NCI-H2081 treated with DMSO at 0.1 percent for 48 hours (cell line): ENCODE measurements around the gene WSB2.
"Not testable (repeated sequence)": the region's sequence is repeated elsewhere in the genome, so short reads cannot be mapped to it uniquely, and the experiment has no call there.

Source experiments
- DNase-seq: peaks from one replicate; lab custom pipeline; 2025; lab: John Stamatoyannopoulos, UW

Gene WSB2

GRCh38 chr12:118035190-118036041, 25.6 kb downstream of the WSB2 start:
- no peak for DNase-seq

- DNase-seq: no peak
Observed at GRCh38 chr12:118034429-118035189, 26.4 kb downstream of the WSB2 start.

GRCh38 chr12:118033902-118034301, 27.1 kb downstream of the WSB2 start:
- DNase-seq: no peak

GRCh38 chr12:118033323-118033722, 27.7 kb downstream of the WSB2 start:
- DNase-seq: no peak

GRCh38 chr12:118032188-118032587, 28.8 kb downstream of the WSB2 start:
- DNase-seq: no peak

GRCh38 chr12:118029166-118029565, 31.8 kb downstream of the WSB2 start:
- DNase-seq: no peak

GRCh38 chr12:118025168-118025567, 35.8 kb downstream of the WSB2 start:
- DNase-seq: no peak

GRCh38 chr12:118023301-118023860, 37.6 kb downstream of the WSB2 start:
- DNase-seq: no peak

GRCh38 chr12:118022728-118023109, 38.3 kb downstream of the WSB2 start:
- no peak for DNase-seq

GRCh38 chr12:118022097-118022727, 38.8 kb downstream of the WSB2 start:
- DNase-seq: not testable (repeated sequence)

GRCh38 chr12:118020036-118020435, 40.9 kb downstream of the WSB2 start:
- no peak for DNase-seq

GRCh38 chr12:118017926-118018325, 43.1 kb downstream of the WSB2 start:
- DNase-seq: no peak

GRCh38 chr12:118016424-118017264, 44.3 kb downstream of the WSB2 start, which contains the start of gene RFC5:
TSS of gene RFC5 (plus strand) at chr12:118016703. CDS start at chr12:118016828, 125 bp downstream.
- peak; percentile 86 for DNase-seq

- DNase-seq: no peak
Observed at GRCh38 chr12:118015944-118016343, 45.0 kb downstream of the WSB2 start.

GRCh38 chr12:118015306-118015705, 45.7 kb downstream of the WSB2 start:
- DNase-seq: no peak

GRCh38 chr12:118013283-118013682, 47.7 kb downstream of the WSB2 start:
- DNase-seq: no peak

- no peak for DNase-seq
Observed at GRCh38 chr12:118011961-118012360, 49.0 kb downstream of the WSB2 start.

- DNase-seq: no peak
Observed at GRCh38 chr12:118011377-118011776, 49.6 kb downstream of the WSB2 start.

GRCh38 chr12:118010903-118011302, 50.1 kb downstream of the WSB2 start:
- DNase-seq: no peak

- DNase-seq: not testable (repeated sequence)
Observed at GRCh38 chr12:117999806-118000205, 61.2 kb downstream of the WSB2 start.

- no peak for DNase-seq
Observed at GRCh38 chr12:117998719-117999118, 62.3 kb downstream of the WSB2 start.
